Tibial nerve (tissue), 4 donors: Measurements from ENCODE around the gene RPL23.

Experiments
- EP300 ChIP-seq, 2 donors: sonication (generic); formaldehyde crosslinking; IDR thresholded peaks; one replicate each; pipeline ENCODE4 v1.6.1; 2017; ENCODE audit warnings: antibody characterized with exemption in 2 of 2, mild to moderate bottlenecking in 1 of 2
- TF ChIP-seq, protein P1 (sequence below), 5 experiments: fragments of 200-600 bp in 3 of 5; fragments of 450-650 bp in 2 of 5; sonication (generic) in 3 of 5; IDR thresholded peaks; one replicate each; pipeline ENCODE4 v1.5.1; 2016 to 2019; ENCODE audit warnings: antibody characterized with exemption in 5 of 5, mild to moderate bottlenecking in 3 of 5, moderate library complexity in 2 of 5

DNA sequence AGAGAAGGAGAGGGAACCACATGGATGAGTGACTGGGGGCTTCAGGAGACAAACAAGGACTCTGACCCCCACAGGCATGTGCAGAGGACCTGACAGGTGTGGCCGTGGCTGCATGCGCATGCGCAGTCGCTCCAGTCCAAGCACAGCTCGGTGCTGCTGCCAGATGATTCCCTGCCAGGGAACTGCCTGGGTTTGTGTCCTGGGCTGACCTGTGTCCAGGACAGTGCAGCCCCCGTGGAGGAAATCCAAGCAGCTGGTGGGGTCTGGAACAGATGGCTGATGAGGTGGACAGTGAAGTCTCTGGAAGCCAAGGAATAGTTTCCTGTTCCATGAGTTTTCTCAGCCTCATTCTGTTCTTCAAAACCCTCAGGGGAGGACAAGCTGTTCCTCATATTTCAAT is 43.7 kb upstream of the RPL23 start:
- TF ChIP-seq, protein P1, sequence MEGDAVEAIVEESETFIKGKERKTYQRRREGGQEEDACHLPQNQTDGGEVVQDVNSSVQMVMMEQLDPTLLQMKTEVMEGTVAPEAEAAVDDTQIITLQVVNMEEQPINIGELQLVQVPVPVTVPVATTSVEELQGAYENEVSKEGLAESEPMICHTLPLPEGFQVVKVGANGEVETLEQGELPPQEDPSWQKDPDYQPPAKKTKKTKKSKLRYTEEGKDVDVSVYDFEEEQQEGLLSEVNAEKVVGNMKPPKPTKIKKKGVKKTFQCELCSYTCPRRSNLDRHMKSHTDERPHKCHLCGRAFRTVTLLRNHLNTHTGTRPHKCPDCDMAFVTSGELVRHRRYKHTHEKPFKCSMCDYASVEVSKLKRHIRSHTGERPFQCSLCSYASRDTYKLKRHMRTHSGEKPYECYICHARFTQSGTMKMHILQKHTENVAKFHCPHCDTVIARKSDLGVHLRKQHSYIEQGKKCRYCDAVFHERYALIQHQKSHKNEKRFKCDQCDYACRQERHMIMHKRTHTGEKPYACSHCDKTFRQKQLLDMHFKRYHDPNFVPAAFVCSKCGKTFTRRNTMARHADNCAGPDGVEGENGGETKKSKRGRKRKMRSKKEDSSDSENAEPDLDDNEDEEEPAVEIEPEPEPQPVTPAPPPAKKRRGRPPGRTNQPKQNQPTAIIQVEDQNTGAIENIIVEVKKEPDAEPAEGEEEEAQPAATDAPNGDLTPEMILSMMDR (IDR thresholded peaks at IDR 0.05), result no peak
- TF ChIP-seq EP300 (IDR thresholded peaks at IDR 0.05), result peak in 1 of 2 donors; percentile 55
